HFF-Myc (cell line): ENCODE results near the gene PPP1R7.

Source experiments
- DNase-seq: peaks from one replicate; pipeline ENCODE4 v3.0.0-alpha.2; 2011; ENCODE audit warnings: low read depth; ENCODE audit errors: extremely low read depth
- H3K4me3 ChIP-seq: replicated peaks from 2 replicates; pipeline ENCODE4 v1.5.1; 2011; ENCODE audit warnings: low read depth, mild to moderate bottlenecking, control low read depth, low read length
- TF ChIP-seq, protein P1 (sequence below): IDR thresholded peaks from 2 replicates; pipeline ENCODE4 v1.5.1; 2012; ENCODE audit warnings: mild to moderate bottlenecking, low read depth, low read length, control low read depth; ENCODE audit errors: missing control alignments

The PPP1R7 gene

DNA sequence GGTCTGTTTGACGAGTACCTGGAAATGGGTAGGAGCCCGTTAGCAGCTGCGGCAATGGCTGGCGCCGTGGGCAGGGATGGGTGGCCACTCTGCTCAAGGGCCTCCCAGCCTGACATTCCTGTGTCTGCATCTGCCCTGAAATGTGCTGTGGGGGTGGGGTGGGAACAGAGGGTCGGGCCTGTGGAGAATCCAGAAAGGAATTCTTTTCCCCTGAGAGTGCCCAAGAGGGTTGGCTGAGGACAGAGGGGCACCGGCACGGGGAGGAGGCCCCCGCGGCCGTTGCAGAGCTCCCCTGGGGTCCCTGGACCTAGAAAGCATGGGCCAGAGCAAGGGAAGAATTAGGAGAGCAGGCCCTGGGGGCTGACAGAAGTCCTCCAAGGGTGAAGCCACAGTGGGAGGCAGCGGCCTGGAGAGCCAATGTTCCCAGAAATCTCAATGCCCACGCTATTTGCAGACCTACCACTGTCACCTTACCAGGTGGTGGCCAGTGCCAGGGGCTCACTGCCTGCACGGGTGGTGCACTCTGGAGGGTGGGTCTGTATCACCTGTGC is 66.0 kb downstream of the PPP1R7 start:
- TF ChIP-seq, protein P1, sequence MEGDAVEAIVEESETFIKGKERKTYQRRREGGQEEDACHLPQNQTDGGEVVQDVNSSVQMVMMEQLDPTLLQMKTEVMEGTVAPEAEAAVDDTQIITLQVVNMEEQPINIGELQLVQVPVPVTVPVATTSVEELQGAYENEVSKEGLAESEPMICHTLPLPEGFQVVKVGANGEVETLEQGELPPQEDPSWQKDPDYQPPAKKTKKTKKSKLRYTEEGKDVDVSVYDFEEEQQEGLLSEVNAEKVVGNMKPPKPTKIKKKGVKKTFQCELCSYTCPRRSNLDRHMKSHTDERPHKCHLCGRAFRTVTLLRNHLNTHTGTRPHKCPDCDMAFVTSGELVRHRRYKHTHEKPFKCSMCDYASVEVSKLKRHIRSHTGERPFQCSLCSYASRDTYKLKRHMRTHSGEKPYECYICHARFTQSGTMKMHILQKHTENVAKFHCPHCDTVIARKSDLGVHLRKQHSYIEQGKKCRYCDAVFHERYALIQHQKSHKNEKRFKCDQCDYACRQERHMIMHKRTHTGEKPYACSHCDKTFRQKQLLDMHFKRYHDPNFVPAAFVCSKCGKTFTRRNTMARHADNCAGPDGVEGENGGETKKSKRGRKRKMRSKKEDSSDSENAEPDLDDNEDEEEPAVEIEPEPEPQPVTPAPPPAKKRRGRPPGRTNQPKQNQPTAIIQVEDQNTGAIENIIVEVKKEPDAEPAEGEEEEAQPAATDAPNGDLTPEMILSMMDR: no peak
- DNase-seq: no peak
- no peak overlapping the region for H3K4me3 ChIP-seq

DNA sequence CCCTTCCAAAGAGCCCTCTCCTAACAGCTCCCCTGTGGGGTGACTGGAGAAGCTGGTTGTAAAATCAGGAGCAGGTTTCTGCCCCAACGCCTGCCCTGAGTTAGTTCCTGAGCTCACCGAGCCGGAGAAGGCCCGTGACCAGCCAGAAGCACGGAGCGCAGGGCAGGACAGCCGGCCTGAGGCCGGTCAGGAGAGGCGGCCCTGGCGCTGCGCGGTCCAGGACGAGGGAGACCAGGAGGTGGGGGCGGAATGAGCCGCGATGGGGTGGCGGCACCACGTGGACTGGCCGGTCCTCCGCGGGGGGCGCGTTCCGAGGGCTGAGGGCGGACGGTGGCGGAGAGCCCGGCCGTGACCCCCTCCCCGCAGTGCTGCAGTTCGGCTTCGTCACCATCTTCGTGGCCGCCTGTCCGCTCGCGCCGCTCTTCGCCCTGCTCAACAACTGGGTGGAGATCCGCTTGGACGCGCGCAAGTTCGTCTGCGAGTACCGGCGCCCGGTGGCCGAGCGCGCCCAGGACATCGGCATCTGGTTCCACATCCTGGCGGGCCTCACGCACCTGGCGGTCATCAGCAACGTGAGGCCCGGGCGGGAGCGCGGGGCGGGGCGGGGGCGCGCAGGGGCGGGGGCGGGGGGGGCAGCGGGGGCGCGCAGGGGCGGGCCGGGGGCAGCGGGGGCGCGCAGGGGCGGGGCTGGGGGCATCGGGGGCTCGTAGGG is 67.2 kb downstream of the PPP1R7 start:
- peak overlapping the region; percentile 39 for H3K4me3 ChIP-seq
- TF ChIP-seq, protein P1: no peak
- no peak for DNase-seq

DNA sequence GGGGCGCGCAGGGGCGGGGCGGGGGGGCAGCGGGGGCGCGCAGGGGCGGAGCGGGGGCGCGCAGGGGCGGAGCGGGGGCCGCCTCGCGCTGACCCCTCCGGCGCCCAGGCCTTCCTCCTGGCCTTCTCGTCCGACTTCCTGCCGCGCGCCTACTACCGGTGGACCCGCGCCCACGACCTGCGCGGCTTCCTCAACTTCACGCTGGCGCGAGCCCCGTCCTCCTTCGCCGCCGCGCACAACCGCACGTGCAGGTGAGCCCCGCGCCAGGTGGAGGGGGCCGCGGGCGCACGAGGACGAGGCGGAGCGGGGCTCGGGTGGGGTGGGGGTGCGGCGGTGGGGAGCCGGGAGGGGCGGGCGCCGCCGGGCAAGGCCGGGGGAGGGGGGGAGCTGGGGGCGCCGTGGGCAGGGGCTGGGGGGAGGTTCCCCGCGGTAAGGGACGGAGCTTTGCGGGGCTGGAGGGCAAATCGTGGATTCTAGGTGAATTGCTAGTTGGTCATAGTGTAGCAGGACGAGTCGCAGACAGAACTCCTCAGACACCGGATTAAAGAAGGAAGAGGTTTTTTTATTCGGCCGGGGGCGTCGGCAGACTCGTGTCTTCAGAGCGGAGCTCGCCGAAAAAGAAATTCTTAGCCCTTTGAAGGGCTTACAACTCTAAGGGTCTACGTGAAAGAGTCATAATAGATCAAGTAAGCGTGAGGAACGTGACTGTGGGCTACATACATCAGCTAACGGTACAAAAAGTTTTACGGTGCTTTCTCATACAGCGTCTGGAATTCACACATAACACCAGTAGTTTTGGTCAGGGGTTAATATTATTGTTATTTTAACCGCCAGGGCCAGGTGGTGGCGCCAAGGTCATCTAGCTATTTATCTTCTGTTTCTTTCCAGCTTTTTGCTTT is 68.1 kb downstream of the PPP1R7 start:
- no peak for DNase-seq
- H3K4me3 ChIP-seq: peak overlapping the region; percentile 54
- TF ChIP-seq, protein P1: no peak

DNA sequence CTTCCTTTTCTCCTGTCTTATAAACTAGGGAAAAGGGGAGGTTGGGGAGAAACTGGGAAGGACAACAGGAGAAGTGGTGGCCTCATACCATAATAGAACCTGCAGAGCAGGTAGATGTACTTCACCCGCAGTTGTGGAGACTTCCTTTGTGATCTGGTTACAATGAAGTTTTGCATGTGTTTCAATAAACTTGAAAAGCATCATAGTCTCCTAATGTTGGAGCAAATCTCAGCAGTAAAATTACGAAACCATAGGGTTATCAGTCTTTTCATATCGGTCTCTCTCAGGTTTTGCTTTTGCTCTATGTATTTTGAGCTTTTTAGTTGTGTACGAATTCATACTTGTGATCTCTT is 68.7 kb downstream of the PPP1R7 start:
- H3K4me3 ChIP-seq: peak overlapping the region; percentile 54
- DNase-seq: no peak
- TF ChIP-seq, protein P1: no peak

DNA sequence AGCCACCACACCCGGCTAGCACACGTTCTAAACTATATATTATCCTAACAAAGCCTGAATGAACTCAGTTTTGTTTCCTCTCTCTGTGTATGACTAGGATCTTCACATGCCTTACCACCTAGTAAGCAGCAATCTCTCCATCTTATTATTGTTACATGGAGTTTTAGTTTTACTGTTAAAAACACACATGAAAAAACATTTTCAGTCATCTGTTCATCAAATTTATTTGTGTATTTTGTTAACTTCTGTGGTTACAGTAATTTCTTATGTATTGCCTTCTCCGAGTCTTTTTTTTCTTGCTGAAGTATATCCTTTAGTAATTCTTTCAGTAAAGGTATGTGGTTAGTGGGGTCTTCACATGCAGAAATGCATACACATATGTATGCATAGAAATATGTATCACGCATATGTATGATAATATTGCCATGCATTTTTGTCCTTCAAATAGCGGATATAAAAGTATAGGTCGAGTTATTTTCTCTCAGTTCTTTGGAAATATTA is 69.6 kb downstream of the PPP1R7 start:
- no peak overlapping the region for H3K4me3 ChIP-seq
- DNase-seq: no peak
- TF ChIP-seq, protein P1: no peak

DNA sequence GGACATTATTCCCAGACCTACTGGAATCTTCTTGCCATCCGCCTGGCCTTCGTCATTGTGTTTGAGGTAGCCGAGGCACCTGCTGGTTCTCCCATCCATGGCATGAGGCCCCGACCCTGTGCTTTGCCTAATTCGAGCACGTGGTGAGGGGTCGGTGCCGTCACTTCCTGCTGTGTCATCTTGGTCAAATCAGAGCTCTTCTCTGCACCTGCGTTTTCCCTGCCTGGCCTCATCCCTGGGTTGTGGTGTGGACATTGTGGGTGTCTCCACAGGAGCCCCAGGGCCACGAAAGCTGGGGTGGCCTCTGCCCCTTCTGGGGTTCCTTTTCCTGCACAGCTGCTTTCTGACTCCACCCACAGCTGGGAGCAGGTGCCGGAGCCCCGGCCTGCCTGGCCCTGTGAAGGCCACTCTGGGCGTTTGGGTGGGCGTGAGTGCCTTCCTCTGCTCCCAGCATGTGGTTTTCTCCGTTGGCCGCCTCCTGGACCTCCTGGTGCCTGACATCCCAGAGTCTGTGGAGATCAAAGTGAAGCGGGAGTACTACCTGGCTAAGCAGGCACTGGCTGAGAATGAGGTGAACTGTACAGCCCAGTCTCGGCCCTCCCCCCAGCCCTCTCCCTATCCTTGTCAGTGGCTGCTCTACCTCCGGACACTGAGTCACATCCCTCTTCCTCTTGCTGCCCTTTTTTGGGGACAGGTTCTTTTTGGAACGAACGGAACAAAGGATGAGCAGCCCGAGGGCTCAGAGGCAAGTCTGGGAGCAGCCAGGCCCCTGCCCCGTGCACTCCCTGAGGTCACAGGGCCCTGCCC is 73.1 kb downstream of the PPP1R7 start:
- H3K4me3 ChIP-seq: no peak overlapping the region
- TF ChIP-seq, protein P1: no peak
- no peak for DNase-seq
